LHCN-M2 (cell line): ENCODE data around the gene PADI1. TPM values are rescaled to one million over a fixed set of nuclear protein-coding genes. Genes with fewer than 3 reads are reported as not detected.
"Not testable (repeated sequence)": the region's sequence is repeated elsewhere in the genome, so short reads cannot be mapped to it uniquely, and the experiment has no call there.

Source experiments
- DNase-seq: peaks from one replicate; pipeline ENCODE4 v3.0.0-alpha.2; 2012; ENCODE audit warnings: low read depth
- total RNA-seq: library from RNA; depleted of rRNA; stranded (reverse); fragments of >200 nt; gene quantifications from 2 replicates; pipeline ENCODE4 v1.2.3, GENCODE V29; 2014

The PADI1 gene
- total RNA-seq, 1 experiment from 2014 or later, result 1.3 TPM

GRCh38 chr1:17241780-17242074 lies 36.8 kb downstream of the PADI1 start:
- DNase-seq, result not testable (repeated sequence)

GRCh38 chr1:17243274-17243673 lies 38.3 kb downstream of the PADI1 start:
- no peak for DNase-seq

- DNase-seq, result peak; percentile 78
Observed at GRCh38 chr1:17244821-17245740, 40.2 kb downstream of the PADI1 start.

DNA sequence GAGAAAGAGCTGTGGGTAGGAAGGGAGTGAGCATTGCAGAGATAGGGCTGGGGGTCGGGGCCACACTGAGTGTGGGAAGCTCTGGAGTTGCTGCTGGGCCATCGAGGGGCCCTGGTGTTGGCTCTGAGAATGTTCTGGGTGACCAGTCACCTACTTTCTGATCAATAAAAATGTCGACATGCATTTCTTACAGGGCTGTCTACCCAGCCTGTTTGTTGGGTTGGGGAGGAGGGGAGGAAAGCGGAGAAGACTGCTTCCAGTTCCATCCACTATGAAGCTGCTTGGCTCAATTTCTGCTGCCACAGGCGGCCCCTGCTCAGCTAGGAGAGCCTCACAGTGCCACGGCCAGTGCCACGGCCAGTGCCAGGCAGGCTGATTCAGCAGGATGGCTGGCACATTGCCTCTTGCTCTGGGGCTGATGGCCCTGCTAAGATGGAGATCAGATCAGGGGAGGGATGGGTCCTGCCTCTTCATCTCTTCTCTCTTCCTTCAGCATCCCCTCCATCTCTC lies 40.9 kb downstream of the PADI1 start:
- DNase-seq, result no peak

DNA sequence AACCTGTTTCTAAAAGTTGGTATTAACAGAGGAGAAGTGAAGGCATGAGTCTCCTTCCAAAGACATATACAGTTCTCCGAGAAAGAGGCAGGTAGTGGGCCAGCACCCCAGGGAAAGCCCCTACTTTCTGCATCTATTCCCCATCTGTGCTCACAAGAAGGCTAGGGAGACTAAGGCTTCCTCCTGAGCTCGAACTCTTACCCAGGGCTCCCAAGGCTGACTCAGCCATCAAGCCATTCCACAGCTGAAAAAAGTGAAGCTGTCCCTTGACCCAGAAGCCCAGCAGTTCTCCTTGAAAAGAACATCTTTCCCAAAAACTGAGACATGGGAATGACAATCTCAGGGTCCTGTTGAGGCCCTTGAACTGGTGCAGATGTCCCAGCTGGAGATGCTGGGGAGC lies 42.0 kb downstream of the PADI1 start:
- no peak for DNase-seq

- no peak for DNase-seq
Observed at GRCh38 chr1:17248781-17249180, 43.9 kb downstream of the PADI1 start, which contains the start of gene PADI3. TSS of gene PADI3 (plus strand) at chr1:17249098. CDS start at chr1:17249138, 40 bp downstream.

- peak; percentile 78 for DNase-seq
Observed at GRCh38 chr1:17250601-17251000, 45.7 kb downstream of the PADI1 start.

DNA sequence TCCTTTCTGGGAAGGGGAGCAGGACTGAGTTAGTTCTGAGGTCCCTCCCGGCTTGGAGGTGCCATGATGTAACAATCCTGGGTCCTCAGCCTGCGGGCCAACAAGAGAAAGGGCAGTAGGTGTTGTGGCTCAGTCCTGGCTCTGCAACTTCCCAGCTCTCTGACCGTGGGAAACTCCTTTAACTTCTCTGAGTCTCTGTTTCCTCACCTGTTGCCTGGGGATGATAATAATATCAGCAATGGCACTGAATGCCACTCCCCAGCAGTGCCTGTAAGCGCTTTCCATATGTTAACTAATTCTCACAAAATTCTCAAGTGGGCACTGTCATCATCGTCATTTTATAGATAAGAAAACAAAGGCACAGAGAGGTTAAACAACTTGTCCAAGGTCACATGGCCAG lies 46.3 kb downstream of the PADI1 start:
- DNase-seq, result peak; percentile 19

DNA sequence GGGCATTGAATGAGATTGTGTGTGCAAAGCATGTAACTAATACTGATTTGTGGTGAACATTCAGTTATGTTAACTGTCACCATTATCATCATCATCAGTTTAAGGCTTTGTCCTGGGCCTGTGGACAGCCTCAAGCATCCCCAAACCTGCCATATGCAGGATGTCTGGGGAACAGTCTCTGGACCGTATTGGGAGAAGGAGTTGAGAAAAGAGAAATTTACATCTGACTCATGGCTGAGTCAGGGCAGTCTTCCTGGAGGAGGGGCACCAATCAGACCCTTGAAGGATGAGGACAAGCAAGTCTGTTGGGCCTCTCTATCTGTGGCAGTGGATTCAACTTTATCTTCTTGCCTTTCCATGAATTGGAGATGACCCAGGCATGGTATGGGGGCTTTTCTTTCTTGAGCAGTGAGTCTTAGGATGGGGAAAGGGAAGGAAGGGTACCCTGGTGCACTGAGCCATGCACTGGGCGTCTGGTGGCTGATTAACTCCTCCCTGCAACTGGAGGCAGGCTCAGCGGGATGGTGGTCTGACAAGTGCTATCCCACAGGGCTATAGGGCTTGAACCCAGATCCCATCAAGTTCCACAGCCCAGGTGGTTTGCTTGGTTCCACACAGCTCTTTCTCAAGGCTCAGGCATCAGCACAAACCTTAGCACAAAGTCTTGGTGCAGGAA lies 46.9 kb downstream of the PADI1 start:
- DNase-seq, result peak; percentile 66

GRCh38 chr1:17255336-17255735 lies 50.4 kb downstream of the PADI1 start:
- DNase-seq, result no peak

DNA sequence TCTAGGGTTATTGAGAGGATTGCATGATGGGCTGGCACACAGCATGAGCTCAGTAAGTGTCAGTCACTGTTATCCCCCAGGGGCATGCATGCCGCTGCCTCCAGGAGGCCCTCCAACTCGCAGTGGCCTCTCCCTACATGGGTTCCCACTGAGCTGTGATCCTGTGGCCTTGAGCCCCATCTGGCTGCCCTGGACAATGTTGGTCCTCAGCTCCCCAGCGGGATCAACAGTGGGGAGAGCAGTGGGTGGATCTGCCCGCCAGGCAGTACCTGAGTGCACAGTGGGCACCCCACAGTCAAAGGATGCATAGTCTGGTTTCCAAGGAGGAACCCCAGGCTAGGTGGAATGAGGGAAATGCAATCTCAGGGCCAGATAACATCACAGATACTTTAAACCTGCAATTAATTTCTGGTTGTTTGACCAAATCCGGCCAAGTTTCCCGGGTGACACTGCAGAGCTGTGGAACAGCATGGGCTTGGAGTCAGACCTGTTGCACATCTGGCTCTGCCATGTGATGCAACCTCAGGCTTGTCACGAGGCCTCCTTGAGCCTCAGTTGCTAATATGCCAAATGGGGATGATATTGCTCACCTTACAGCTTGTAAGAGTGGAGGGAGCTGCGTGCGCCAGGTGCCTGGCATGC lies 53.3 kb downstream of the PADI1 start:
- no peak for DNase-seq

- DNase-seq, result no peak
Observed at GRCh38 chr1:17258758-17259130, 53.8 kb downstream of the PADI1 start.

- peak; percentile 67 for DNase-seq
Observed at GRCh38 chr1:17259233-17259873, 54.4 kb downstream of the PADI1 start.

- DNase-seq, result no peak
Observed at GRCh38 chr1:17260264-17260663, 55.3 kb downstream of the PADI1 start.

DNA sequence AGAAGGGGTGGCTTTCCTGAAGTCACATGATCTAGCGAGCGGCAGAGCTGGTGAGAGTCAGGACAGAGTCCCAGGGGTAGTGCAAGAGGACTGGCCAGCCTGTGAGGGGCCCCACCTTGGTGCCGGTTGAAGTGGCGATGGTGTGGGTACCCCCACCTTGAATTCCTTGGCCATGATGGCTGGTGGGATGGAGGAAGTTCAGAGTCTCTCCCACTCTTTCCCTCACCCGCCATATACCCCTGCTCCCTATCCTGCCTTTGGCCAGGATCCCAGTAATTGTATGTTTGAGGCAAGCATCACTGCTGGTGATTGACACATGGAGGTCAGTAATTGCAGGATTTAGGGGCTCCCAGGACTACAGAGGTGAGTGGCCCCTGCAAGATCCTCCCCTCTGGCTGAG lies 55.8 kb downstream of the PADI1 start:
- DNase-seq, result no peak

DNA sequence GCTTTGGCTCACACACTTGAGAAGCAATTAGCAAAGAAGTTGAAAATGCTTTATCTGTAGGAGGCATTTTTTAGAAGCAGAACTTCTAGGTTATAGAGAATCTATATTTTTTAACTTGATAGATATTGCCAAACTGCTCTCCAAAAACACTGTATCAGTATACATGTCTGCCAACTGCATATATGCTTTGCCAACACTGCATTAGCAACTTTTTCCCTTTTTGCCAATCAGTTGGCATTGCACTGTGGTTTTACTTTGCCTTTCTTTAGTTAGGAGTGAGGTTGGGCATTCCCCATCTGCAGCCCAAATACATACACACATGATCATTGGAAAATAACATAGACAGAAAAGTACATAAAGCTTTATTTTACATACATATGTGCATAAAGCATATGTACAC lies 59.0 kb downstream of the PADI1 start:
- no peak for DNase-seq

- no peak for DNase-seq
Observed at GRCh38 chr1:17264470-17264869, 59.5 kb downstream of the PADI1 start.

DNA sequence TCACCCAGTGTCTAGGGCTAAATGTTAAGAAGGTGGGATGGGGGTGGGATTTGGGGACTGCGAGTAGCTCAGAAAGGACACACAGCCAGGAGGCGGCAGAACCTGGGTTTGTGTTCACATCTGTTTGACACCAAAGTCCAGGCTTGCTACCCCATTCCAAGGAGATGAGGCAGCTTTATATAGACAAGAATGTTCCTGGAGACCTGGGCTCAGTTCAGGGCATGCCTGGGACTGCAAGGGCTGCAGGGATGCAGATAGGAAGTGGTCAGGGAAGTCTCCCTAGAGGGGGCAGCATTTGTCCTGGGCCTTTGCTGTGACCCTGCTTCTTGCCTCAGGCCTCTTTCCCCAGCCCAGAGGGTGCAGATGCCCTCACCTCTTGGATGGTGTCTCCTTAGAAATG lies 60.2 kb downstream of the PADI1 start:
- peak; percentile 29 for DNase-seq

DNA sequence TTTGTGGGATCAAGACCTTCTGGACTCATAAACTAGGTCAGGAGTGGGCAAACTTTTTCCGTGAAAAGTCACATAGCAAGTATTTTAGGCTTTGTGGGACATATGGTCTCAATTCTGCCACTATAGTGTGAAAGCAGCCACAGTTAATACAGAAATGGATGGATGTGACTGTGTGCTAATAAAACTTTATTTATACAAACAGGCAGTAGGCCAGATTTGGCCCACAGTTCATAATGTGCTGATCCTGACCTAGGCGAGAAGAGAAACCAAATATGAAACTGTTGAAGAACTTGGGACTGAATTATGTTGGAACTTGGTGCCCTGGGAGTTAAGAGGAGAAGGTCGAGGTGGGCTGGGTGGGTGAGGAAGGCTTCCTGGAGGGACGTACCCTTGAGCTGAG lies 61.0 kb downstream of the PADI1 start:
- DNase-seq, result no peak

DNA sequence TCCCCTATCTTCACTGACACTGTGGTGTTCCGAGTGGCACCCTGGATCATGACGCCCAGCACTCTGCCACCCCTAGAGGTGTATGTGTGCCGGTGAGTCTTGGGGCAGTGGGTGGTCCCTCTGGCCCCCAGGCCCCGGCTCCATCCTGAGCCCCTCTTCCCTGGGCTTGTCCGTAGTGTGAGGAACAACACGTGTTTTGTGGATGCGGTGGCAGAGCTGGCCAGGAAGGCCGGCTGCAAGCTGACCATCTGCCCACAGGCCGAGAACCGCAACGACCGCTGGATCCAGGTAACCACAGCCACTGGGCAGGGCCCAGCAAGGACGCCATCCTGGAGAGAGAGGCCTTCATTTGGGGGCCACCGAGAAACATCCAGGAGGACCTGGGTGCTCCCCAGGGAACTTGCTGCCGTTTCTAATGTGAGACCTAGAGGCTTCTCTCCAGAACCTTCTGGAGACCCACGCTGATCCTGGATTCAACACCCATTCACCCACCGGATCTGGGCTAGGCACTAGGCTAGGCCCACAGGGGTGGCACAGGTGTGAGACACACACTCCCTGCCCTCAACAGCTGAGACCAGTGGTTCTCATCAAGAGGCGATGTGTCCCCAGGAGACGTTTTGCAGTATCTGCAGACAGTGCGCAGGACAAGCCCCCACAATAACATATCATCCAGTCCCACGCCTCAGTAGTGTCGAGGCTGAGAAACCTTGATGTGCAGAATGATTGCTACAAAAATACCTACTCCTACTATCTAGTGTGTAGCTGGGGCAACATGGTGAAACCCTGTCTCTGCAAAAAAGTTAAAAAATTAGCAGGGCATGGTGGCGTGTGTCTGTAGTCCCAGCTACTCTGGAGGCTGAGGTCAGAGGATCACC lies 66.2 kb downstream of the PADI1 start:
- DNase-seq, result no peak

- no peak for DNase-seq
Observed at GRCh38 chr1:17272066-17272465, 67.1 kb downstream of the PADI1 start.
